Measurements from ENCODE around the gene STK38.
A peak's percentile ranks its signal among the peaks of the same experiment; 100 is the strongest.
"Not testable (repeated sequence)": the region's sequence is repeated elsewhere in the genome, so short reads cannot be mapped to it uniquely, and the experiment has no call there.

STK38 gene

DNA sequence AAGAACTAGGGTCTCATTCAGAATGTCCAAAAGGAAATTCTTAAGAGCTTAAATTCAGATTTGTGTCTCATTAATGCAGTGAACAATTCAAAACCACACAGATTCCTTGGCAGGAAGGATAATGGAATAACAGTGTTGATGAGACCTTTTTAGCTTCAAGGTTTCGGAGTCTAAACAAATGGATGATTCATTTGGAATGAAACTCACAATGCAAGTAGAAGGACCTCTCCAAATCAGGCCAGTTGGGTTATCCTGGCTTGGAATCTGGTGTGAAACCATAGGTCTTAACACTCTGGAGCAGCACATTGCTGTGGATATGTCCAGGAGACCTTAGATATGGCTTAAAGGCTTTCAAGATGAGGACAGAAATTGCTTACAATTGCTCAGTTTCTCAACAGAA, 59.6 kb downstream of the STK38 start:
- DNase-seq (ENCODE audit: low read depth), result peak; percentile 71

DNA sequence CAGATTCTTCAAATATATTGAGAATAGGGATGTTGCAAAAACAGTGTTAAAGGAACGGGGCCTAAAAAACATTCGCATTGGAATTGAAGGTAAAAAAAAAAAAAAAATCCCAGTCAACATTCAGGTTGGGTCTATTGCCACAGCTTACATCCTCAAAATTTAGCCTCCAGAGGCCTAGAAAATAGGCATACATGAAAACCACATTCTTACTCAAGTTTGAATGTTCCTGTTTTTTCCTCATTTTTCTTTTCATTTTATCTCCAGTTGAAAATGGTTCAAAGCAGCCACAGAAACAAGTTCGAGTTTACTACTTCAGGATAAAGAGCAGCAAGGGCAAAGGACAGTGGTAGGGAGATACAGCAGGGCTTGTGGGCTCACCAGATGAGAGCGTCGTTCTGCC, 62.5 kb downstream of the STK38 start:
- DNase-seq (ENCODE audit: low read depth), result no peak

DNA sequence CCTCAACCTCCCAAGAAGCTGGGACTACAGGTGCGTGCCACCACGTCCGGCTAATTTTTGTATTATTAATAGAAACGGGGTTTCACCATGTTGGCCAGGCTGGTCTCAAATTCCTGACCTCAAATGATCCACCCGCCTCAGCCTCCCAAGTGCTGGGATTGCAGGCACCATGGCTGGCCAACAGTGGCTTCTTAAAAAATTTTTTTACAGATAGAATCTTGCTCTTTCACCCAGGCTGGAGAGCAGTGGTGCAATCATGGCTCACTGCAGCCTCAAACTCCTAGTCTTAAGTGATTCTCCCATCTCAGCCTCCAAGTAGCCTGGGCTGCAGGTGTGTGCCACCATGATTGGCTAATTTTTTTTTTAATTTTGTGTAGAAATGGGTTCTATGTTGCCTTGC, 64.0 kb downstream of the STK38 start:
- DNase-seq (ENCODE audit: low read depth), result not testable (repeated sequence)

DNA sequence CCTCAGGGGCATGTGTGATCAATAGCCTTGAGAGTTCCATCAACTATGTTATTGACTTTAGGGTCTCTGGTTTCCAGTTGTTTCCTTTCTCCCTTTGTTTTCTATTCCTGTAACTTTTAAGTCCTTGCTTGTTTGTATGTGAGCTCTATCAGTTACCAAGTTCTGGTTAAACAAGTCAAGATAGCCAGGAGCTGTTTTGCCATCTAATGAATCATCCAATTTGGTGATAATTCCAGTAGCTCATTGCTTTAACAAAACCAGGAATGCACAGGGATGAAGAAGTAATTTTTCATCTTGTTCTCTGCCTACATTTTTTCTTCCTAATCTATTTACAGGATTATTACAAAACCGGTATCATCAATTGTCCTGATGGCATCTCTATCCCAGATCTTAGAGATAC, 68.0 kb downstream of the STK38 start:
- peak; percentile 37 for DNase-seq (ENCODE audit: low read depth)

DNA sequence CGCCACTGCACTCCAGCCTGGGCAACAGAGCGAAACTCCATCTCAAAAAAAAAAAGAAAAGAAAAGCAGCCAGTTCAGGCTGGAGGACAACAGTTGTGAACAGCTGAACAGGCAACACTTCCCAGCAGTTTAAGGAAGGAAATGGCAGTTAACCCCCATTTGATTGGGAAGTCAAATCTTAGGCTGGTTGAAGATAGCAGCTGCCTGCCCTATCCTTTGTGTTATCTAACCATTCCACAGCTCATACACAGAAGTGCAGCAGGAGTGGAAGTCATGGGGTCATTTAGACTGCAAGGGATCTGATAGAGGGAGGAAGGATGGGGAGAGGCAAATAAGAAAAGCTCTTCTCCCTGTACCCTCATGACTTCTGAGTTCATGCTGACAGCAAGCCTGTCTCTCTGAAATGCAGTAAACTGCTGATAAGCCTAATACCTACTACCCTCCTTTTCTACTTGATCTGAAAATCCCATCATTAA, 69.2 kb downstream of the STK38 start:
- DNase-seq (ENCODE audit: low read depth), result no peak

DNA sequence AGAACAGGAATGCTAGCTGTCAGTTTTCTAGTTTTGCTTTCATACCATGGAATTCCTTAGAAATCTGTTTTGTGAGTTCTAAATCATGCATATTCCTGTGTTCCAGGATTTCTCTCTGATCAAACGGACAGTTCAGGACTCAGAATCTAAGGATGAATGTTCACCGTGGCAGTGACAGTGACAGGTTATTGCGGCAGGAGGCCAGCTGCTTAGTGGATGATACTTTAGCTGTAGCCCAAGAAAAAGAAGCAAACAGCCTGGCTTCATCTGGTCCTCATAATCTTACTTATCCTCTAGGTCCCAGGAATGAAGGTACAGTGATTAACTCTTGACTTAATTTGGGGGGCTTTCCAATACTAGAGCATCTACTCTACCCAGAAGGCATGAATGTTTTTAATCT, 77.3 kb downstream of the STK38 start:
- DNase-seq (ENCODE audit: low read depth), result no peak

DNA sequence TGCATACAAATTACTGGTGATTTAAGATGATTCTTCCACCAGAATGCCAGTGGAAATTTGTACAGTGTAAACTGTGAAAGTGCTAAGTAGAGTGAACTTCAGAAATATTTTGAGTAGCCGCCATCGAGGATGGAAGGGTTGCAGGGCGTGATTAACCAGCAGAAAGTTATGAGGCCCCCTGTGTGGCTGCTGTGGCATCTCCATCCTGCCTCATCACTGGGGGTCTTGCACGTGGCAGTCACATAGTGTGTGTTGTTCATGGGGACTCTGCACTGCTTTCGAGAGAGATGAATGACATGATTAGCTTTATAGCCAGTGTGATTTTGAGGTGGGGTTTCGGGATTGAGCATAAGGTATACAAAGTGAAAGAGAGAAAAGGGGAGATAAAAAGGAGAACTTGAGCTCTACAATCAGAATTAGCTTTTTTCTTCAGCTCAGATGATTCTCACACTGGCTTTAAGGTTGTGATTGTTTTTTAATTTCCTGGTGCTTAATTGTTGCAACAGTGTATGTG, 78.1 kb downstream of the STK38 start:
- no peak for DNase-seq (ENCODE audit: low read depth)

DNA sequence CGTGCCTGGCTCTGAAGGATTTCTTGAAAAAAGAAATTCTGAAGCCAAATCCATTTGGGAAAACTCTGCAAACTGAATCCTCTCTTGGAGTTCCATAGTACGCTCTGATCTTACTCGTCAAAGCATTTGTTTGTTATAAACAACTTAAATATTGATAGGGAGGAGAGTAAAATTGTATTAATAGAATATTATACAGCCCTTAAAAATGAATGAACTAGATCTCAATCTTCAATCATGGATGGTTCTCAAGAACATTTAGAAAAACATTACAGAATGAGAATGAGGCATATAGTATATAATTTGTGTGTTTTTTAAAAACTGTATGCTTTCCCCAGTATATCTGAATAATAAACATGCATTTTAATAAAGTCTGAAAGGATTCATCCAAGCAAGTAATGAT, 79.7 kb downstream of the STK38 start:
- DNase-seq (ENCODE audit: low read depth), result no peak

DNA sequence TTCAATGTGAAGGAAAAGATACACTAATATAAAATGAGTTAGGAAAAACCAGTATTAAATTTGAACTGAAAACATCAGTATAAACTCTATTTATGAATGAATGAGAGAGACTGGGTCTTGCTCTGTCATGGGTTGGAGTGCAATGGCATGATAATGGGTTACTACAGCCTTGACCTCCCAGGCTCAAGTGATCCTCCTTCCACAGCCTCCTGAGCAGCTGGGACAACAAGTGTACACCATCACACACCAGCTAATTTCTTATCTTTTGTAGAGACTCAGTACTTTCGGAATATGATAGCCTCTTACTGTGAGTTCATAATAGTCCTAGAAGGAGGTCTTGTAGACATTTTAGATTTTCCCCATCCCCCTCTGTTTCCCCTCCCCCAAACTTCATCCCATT, 83.0 kb downstream of the STK38 start:
- DNase-seq (ENCODE audit: low read depth), result no peak

DNA sequence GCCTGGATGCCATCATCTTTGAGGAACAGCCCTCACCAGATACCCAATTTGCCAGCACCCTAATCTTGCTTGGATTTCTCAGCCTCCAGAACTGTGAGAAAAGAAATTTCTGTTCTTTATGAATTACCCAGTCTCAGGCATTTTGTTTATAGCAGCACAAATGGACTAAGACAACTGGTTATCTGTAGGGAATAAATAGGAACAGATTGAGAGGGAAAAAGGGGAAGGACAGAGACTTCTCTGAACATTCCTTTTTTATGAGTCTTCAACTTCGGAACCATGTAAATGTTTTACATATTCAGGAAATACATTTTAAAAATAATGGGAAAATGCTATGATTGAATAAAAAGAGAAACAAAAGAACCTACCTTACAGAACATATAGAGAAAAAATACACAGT, 83.6 kb downstream of the STK38 start:
- DNase-seq (ENCODE audit: low read depth), result peak; percentile 85

DNA sequence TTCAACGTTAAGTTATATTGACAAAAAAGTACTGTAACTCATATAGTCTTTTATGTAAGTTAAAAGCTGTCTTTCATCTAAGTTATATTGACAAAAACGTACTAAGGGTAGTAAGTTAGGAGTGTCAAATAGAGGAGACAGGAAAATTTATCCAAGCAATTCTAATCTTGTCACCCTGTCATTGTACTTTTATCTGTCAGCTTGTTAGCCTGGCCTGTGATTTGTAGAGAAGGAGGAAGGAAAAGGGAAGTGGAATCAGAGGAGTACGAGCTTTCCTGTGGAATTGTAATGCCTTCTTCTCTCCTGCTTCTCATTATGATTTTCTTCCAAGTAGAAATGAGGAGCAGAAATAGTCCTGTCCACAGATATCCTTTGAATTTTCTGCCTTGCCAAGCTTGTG, 85.6 kb downstream of the STK38 start:
- DNase-seq (ENCODE audit: low read depth), result no peak

DNA sequence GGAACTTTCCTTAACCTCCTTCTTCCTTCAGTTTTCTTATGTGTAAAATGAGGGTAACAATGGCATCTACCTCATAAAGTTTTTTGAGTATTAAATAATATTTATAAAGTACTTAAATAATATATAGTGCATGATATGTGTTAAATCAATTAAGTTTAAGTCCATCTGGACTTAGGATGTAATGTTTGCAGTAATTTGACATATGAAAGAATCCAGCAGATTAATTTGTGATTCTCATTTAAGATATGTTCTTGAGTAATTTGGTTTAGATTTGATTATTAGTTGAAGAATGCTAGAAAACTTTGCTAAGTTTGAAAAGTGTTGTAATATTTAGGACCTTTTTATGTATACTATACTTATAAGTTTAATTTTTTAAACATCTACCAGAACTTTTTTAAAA, 86.4 kb downstream of the STK38 start:
- DNase-seq (ENCODE audit: low read depth), result no peak

DNA sequence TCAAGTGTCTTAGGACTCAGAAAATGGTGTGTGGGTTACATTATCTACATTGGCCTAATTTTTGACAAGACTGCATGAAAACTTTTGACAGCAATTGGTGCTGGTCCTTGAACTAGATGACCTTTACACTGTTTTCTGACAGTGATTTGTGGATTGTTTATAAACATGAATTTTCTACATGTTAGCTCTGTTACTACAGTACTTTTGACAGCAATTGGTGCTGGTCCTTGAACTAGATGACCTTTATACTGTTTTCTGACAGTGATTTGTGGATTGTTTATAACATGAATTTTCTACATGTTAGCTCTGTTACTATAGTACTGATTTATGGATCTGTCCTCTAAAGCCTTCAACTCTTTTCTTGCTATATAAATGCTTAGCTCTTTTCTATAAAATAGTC, 87.8 kb downstream of the STK38 start:
- peak; percentile 41 for DNase-seq (ENCODE audit: low read depth)

DNA sequence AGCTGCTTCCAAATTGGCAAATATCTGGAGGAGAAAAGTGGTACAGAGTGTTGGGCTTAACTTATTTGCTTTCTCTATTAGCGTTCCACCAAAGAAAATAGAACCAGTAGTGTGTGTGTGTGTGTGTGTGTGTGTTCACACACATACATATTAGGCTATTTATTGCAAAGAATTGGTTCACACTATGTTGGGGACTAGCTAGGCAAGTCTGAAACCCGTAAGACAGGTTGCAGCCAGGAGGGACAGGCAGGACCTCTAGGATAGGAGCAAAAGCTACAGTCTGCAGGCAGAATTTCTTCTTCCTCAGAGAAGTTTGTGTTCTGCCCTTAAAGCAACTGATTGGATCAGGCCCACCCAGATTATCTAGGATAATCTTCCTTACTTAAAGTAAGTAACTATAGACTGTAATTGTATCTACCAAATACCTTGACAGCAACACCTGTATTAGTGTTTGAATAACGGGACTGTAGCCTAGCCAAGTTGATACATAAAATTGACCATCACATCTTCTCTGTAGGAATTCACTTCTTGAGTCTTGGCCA, 91.7 kb downstream of the STK38 start:
- no peak for DNase-seq (ENCODE audit: low read depth)

DNA sequence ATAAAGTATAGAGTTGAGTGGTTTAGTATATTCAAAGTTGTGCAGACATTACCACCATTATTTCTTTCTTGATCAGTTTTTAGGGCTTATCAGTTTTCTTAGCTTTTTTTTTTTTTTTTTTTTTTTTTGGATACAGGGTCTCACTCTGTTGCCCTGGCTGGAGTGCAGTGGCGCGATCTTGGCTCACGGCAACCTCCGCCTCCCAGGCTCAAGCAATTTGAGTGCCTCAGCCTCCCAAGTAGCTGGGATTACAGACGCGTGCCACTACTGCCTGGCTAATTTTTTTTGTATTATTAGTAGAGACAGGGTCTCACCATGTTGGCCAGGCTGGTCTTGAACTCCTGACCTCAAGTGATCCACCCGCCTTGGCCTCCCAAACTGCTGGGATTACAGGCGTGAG, 94.4 kb downstream of the STK38 start:
- not testable (repeated sequence) for DNase-seq (ENCODE audit: low read depth)

DNA sequence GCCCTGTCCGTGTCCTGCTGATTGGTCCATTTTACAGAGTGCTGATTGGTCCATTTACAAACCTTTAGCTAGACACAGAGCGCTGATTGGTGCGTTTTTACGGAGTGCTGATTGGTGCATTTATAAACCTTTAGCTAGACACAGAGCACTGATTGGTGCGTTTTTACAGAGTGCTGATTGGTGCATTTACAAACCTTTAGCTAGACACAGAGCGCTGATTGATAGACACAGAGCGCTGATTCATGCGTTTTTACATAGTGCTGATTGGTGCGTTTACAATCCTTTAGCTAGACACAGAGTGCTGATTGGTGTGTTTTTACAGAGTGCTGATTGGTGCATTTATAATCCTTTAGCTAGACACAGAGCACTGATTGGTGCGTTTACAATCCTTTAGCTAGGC, 98.1 kb downstream of the STK38 start:
- DNase-seq (ENCODE audit: low read depth), result not testable (repeated sequence)

DNA sequence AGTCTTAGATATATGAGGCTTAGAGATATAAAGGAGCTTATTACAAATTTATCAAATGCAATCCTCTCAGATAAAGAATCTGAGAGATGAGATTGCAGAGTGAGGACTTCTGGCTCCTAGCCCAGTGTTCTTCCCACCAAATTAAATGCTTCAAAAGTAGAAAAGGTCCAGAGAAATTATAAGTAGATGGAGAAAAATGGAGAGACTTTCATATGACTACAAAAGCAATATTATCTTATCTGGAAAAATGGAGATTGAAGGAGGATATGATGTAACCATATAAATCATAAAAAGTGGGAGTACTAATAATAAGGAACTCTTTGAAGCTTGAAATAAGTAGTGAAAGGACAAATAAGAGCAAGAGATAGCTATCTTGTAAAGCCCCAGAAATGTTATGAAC, 101.7 kb downstream of the STK38 start:
- peak; percentile 21 for DNase-seq (ENCODE audit: low read depth)

DNA sequence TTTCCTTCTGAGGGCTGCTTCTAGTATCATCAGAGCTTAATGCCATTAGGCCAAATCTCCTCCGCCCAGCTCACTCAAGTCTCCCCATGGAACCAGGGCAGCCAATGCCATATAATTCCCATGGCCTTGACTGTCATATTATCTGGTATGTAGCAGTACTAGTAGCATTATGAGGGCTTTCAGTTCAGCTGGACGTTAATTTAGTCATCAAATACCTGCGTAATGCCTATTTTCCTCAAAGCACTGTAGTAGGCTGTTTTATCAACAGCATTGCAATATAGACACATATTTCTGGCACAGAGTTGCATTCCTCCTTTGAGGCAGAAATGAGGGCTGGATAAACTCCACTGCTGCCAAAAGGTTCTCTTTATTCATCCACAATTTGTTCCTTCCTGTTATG, 102.8 kb downstream of the STK38 start:
- DNase-seq (ENCODE audit: low read depth), result peak; percentile 83
